ENCODE measurements around the gene PLEKHG4.
A peak's percentile ranks its signal among the peaks of the same experiment; 100 is the strongest.

The PLEKHG4 gene

DNA sequence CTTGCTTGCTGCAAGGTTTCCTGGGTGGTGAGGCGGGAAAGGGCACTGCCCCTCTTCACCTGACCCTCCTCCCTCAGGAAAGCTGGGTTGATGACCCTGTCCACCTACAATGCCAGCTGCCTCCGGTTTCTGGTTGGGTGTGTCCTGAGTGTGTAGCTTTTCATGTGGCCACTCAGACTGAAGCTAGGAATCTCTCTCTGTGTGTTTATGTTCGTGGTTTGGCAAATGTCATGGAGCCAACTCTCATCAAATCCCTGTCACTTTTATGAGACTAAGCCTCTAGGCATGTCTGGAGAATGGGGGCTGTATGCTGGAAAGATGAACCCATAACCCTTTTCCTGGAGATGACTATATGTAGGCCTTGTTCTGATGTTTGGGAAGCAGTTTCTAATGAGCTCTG lies 17.1 kb downstream of the PLEKHG4 start:
- no peak for ATAC-seq (replicated peaks)
- Mint-ChIP-seq H3K36me3 (ENCODE audit: insufficient read depth) (no peaks in the 10 kb centered on the region), H3K27ac (no peak overlapping the region), H3K4me1 (ENCODE audit: low read depth in 2 of 2) (peaks cover 0 to 7% of the 10 kb centered on the region in 2 donors), H3K27me3 (peaks cover 0 to 7% of the 10 kb centered on the region in 2 donors), H3K4me3 (no peak overlapping the region), H3K9me3 (no peaks in the 10 kb centered on the region)
- DNase-seq = no peak

DNA sequence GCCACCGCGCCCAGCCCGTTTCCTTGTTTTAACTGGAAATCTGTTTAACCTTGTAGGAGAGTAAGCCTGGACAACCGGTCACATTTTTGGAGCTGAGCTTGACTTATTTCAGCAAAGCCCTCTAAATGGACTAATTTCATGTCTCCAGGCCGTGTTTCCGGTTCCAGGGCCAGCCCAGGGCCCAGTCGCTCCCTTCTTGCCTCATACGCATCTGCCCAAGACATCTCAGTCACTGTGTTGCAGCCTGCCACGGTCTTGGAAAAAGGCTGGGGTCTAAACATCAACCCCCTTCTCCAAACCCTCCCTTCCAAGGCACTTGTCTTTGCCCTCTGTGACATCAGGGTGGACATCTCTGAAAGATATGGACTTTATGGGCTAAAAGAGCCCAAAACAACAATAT lies 18.9 kb downstream of the PLEKHG4 start:
- Mint-ChIP-seq H3K4me3 (no peak overlapping the region), H3K27ac (no peak overlapping the region), H3K4me1 (ENCODE audit: low read depth in 2 of 2) (peaks cover 0 to 7% of the 10 kb centered on the region in 2 donors), H3K27me3 (peaks cover 0 to 7% of the 10 kb centered on the region in 2 donors), H3K9me3 (no peaks in the 10 kb centered on the region), H3K36me3 (ENCODE audit: insufficient read depth) (no peaks in the 10 kb centered on the region)
- ATAC-seq (replicated peaks) = no peak
- DNase-seq = no peak

DNA sequence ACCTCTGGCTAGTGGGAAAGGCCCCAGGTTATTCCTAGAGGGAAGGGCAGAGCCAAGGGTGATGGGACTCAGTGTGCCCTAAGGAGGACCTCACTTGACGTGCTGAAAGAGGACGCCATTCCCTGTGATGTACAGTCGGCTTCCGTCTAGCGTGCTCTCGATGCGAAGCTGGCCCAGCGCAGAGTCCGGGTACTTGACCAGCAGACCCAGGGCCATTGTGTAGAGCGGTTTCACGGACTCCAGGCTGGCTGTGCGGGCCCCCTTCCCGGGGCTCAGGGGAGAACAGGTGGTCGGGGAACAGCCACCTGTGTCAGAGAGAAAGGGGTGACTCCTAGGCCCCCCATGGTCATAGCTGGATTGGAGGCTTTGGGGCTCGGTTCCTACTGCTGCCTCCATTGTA lies 19.9 kb downstream of the PLEKHG4 start:
- Mint-ChIP-seq H3K4me3 (no peak overlapping the region), H3K4me1 (ENCODE audit: low read depth in 2 of 2) (peaks cover 0 to 6% of the 10 kb centered on the region in 2 donors), H3K9me3 (no peaks in the 10 kb centered on the region), H3K27me3 (peaks cover 0 to 7% of the 10 kb centered on the region in 2 donors), H3K27ac (no peak overlapping the region), H3K36me3 (ENCODE audit: insufficient read depth) (no peaks in the 10 kb centered on the region)
- ATAC-seq (replicated peaks) = no peak
- no peak for DNase-seq

DNA sequence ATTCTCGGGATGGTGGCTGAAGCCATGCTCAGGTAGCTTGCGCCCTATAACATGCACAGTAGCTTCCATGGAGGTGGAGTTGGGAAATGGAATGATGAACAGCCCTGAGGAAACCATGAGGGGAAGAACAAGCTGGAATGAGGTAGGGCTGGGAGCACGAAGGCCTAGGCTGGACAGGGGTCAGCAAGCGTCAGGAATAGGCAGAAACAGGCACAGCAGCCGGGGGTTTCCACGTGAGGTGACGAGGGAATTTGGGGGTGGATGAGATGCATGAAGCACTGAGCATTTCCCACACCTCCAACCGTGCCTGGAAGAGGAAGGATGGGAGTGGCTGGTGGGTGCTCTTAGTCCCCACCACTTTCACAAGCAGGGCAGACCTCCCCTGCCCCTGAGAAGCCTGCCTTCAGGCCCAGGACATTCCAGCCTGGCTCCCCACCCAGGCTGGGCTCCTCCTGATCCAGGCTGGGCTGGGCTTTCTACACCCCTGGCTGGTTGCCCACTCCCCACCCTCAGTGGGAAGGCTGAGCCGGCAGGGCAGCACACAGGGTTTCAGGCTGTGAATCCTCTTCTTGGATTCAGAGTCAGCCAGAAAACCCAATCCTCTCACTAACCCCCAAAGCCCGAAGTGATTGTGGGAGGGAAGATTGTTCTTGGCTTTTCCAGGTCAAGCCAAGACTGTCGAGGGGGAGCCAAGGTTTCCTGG lies 21.9 kb downstream of the PLEKHG4 start:
- H3K4me3 Mint-ChIP-seq = no peak overlapping the region
- ATAC-seq (replicated peaks) (no peak), DNase-seq (no peak)
- H3K36me3 Mint-ChIP-seq (ENCODE audit: insufficient read depth) = no peaks in the 10 kb centered on the region
- H3K9me3 Mint-ChIP-seq = no peaks in the 10 kb centered on the region
- peaks cover 0 to 16% of the 10 kb centered on the region in 2 donors for H3K27me3 Mint-ChIP-seq
- H3K27ac Mint-ChIP-seq = no peak overlapping the region
- H3K4me1 Mint-ChIP-seq (ENCODE audit: low read depth in 2 of 2) = no peaks in the 10 kb centered on the region

DNA sequence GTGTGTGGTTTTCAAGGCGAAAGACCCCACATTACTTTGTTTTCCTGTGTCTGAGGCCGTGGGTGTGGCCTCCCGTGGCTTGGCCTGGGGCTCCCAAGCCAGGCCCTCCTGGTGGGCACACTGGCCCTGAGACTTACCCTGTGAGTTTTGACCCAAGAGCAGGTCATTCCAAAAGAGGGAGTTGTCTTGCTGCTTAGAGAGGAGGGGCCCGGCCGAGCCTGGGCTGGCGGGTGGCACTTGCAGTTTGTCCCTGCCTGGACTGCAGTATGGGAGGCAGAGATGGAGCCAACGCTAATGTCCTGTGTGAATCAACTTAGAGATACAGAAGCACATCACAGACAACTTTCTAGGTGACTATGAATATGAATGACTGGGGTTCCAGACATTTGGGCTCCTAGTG lies 22.7 kb downstream of the PLEKHG4 start:
- no peaks in the 10 kb centered on the region for H3K4me1 Mint-ChIP-seq (ENCODE audit: low read depth in 2 of 2)
- H3K4me3 Mint-ChIP-seq = no peak overlapping the region
- H3K27me3 Mint-ChIP-seq = peaks cover 5 to 23% of the 10 kb centered on the region in 2 donors
- no peak for DNase-seq
- no peaks in the 10 kb centered on the region for H3K36me3 Mint-ChIP-seq (ENCODE audit: insufficient read depth)
- no peak for ATAC-seq (replicated peaks)
- no peaks in the 10 kb centered on the region for H3K9me3 Mint-ChIP-seq
- H3K27ac Mint-ChIP-seq = no peak overlapping the region

DNA sequence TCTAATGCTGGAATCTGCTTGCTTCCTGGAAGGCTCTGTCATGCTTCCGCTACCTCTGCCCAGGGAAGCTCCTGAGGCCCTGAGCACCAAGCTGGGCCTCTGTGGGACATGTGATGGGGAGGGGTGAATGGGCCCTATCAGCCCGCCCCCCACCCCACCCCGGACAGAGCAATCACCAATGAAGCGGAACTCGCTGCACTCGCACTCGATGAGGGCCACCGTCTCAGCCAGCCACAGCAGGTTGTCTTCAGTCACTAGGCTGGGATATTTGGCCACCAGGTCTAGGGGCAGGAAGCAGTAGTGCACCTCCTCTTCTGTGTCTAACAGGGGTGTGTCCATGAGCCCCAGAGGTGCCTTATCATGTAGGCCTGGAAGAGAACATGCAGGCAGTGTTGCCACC lies 23.6 kb downstream of the PLEKHG4 start:
- Mint-ChIP-seq H3K36me3 (ENCODE audit: insufficient read depth) (peaks cover under 1% of the 10 kb centered on the region), H3K27me3 (peaks cover 5 to 23% of the 10 kb centered on the region in 2 donors), H3K9me3 (no peaks in the 10 kb centered on the region), H3K4me3 (no peak overlapping the region), H3K27ac (no peak overlapping the region), H3K4me1 (ENCODE audit: low read depth in 2 of 2) (no peaks in the 10 kb centered on the region)
- no peak for ATAC-seq (replicated peaks)
- DNase-seq = no peak

DNA sequence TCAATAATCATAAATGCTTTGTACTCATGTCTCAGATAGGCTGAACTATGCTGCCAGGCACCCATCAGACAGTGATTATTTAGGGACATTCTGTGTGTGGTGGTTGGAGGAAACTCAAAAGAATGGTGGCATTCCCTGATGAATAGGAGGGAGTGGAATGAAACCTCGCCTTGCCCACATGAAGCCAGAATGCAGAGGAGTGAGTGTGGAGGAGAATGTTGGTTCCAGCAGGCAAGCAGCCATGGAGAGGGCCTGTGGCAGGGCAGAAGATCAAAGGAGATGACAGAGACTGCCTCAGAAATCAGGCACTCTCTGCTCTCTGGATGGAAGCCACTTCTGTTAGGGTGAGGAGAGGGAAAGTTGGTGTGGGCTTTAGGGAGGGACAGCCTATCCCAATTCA lies 24.7 kb downstream of the PLEKHG4 start:
- peaks cover 3% of the 10 kb centered on the region for H3K36me3 Mint-ChIP-seq (ENCODE audit: insufficient read depth)
- ATAC-seq (replicated peaks) (no peak), DNase-seq (no peak)
- H3K9me3 Mint-ChIP-seq = no peaks in the 10 kb centered on the region
- no peak overlapping the region for H3K27ac Mint-ChIP-seq
- no peak overlapping the region for H3K4me3 Mint-ChIP-seq
- H3K4me1 Mint-ChIP-seq (ENCODE audit: low read depth in 2 of 2) = no peaks in the 10 kb centered on the region
- peaks cover 10 to 23% of the 10 kb centered on the region in 2 donors for H3K27me3 Mint-ChIP-seq

DNA sequence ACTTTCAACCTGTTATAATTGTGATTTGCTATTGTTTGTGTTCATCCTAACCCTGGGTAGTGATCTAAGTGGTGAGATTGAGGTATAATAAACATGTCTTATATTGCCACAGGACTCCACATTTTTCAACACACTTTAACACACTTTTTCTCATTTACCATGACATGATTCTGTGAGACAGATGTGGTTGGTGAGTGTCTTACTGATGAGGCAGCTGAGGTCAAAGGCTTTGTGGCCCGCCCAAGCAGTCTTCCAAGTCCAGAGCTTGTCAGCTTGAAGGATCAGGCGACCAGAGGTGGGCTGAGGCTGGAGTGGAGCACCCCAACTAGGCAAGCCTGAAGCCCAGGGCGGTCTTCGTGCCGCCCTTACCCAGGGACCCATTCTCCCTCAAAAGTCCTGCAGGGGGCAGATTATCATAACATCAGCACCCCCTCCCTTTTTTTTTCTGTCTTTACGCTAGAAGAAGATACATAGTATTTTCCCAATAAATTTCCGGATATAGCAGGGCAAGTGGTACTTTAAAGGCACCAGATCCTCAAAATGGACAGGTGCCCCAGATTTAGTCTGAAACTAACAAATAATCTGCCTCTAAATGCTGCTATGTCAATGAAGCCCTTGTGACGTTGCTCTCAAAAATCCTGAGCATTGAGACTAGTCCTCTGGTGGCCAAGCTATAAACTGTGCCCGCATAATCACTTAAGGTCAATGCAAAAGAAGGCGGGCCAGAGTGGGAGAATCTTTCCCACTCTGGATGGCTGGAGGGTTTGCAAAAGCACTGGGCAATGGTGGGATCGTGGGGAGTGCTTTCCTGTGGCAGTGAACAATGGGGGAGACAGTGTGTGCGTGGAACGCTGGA lies 26.1 kb downstream of the PLEKHG4 start:
- H3K27me3 Mint-ChIP-seq = peaks cover 10 to 23% of the 10 kb centered on the region in 2 donors
- ATAC-seq (replicated peaks) (no peak), DNase-seq (no peak)
- no peaks in the 10 kb centered on the region for H3K9me3 Mint-ChIP-seq
- no peak overlapping the region for H3K4me3 Mint-ChIP-seq
- H3K27ac Mint-ChIP-seq = no peak overlapping the region
- peaks cover 3% of the 10 kb centered on the region for H3K36me3 Mint-ChIP-seq (ENCODE audit: insufficient read depth)
- H3K4me1 Mint-ChIP-seq (ENCODE audit: low read depth in 2 of 2) = no peaks in the 10 kb centered on the region

DNA sequence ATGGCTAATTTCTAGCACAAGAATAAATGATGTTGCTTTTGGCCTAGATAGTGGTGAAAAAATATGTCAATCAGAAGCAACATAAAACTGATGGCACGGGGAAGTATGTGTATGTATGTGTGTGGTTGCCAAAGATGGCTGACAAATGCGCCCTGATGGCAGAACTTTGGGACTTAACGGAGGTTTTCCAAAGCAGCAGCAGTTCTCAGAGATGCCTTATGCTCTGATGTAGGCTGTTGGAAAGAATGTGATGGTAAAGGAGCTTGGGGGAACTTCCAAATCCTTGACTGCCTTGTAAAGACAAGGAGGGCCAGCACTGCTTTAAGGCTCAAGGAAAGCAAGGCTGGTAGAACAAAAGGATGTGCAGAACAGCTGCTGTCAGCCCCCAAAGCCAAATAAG lies 31.2 kb downstream of the PLEKHG4 start:
- no peak overlapping the region for H3K27ac Mint-ChIP-seq
- DNase-seq (no peak), ATAC-seq (replicated peaks) (no peak)
- H3K36me3 Mint-ChIP-seq (ENCODE audit: insufficient read depth) = peaks cover 3% of the 10 kb centered on the region
- H3K9me3 Mint-ChIP-seq = no peaks in the 10 kb centered on the region
- no peak overlapping the region for H3K4me3 Mint-ChIP-seq
- H3K27me3 Mint-ChIP-seq = peaks cover 16 to 20% of the 10 kb centered on the region in 2 donors
- H3K4me1 Mint-ChIP-seq (ENCODE audit: low read depth in 2 of 2) = no peaks in the 10 kb centered on the region

DNA sequence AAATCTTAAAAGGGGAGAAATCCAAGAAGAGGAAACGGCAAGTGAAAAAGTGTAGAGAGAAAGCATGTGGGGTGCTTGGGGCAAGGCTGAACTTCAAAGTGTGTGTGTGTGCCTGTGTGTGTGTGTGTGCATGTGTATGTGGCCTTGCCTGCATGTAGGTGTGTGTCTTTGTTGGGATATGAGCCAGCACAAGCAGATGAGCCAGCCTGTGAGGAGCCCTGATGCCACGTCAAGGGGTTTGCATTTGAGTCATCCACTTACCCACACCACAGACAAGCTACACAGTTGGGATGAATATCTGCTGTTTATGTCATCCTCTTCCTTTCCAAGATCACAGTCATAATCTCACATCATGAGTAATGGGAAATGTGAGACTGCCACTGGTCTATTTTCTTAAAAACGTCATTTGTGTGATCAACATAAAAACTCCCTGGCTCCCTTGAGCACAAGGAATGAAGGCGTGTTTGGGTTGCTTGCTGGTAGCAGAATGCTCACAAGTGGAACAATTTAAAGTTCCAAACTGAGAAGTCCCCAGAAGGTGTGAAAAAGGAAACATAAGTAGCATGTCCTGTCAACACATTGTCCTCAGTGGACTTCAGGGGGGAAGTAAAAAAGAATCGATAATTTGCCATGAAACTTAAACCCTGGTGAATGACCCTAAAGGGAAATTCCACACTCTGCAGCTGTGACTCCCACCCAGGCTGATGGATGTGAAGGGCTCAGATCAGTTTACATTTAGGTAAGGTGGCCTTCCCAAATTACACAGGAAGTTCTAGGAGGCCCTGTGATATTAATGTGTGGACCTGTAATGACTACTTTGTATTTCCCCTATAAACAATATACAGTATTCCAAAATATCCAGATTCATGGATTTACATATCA lies 32.5 kb downstream of the PLEKHG4 start:
- Mint-ChIP-seq H3K4me3 (no peak overlapping the region), H3K4me1 (ENCODE audit: low read depth in 2 of 2) (no peaks in the 10 kb centered on the region), H3K36me3 (ENCODE audit: insufficient read depth) (peaks cover 3% of the 10 kb centered on the region), H3K27ac (no peak overlapping the region), H3K9me3 (no peaks in the 10 kb centered on the region), H3K27me3 (peaks cover 12 to 14% of the 10 kb centered on the region in 2 donors)
- DNase-seq (no peak), ATAC-seq (replicated peaks) (no peak)

DNA sequence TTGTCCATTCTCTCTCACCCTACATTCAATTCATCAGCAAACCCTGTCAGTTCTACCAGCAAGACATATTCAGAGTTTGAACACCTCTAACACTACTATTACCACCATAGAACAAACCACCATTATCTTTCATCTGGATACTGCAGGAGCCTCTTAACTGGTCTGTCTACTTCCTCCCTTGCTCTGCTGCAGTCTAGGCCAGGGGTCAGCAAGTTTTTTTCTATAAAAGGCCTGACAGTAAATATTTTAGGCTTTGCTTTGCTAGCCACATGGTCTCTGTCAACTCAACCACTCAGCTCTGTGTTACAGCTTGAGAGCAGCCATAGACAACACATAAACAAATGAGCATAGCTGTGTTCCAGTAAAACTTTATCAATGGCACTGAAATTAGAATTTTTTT lies 33.4 kb downstream of the PLEKHG4 start:
- Mint-ChIP-seq H3K4me1 (ENCODE audit: low read depth in 2 of 2) (no peaks in the 10 kb centered on the region), H3K27me3 (peaks cover 12 to 13% of the 10 kb centered on the region in 2 donors), H3K9me3 (no peaks in the 10 kb centered on the region), H3K4me3 (no peak overlapping the region), H3K27ac (no peak overlapping the region), H3K36me3 (ENCODE audit: insufficient read depth) (peaks cover 3% of the 10 kb centered on the region)
- no peak for ATAC-seq (replicated peaks)
- no peak for DNase-seq

DNA sequence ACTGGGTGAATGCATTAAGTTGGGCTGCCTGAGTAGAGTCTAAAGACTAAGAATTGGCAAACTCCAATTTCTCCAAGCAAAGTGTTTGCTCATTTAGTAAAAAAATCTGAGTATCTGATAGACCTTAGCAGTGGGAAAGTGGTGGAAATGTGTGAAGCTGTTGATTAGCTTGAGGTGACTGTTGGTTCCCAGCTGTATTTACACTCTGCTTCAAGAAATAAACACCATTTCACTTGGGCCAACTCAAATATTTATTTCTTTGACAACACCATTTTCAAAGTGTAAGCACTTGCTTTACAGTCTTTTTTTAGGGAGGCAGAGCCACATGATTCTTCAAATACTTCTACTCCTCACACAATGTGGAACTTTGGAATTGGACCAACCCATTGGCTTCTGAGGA lies 38.5 kb downstream of the PLEKHG4 start:
- Mint-ChIP-seq H3K4me3 (no peak overlapping the region), H3K27me3 (peaks cover 18 to 46% of the 10 kb centered on the region in 2 donors), H3K4me1 (ENCODE audit: low read depth in 2 of 2) (no peaks in the 10 kb centered on the region), H3K27ac (no peak overlapping the region), H3K36me3 (ENCODE audit: insufficient read depth) (no peaks in the 10 kb centered on the region), H3K9me3 (no peaks in the 10 kb centered on the region)
- ATAC-seq (replicated peaks) (no peak), DNase-seq (no peak)

DNA sequence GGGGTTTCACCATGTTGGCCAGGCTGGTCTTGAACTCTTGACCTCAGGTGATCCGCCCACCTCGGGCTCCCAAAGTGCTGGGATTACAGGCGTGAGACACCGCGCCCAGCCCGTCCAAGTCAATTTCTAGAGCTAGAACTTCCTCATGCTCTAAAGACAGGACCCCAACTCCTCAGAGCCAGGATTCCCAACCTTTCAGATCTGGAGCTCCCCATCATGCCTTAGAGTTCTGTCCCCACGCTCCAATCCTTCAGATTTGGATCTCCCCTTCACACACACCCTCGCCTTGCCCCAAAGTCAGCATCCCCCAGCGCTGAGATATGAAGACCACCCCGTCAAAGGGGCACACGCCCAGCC lies 46.8 kb downstream of the PLEKHG4 start:
- Mint-ChIP-seq H3K9me3 (no peaks in the 10 kb centered on the region), H3K27me3 (peaks cover 13 to 20% of the 10 kb centered on the region in 2 donors), H3K4me1 (ENCODE audit: low read depth in 2 of 2) (peaks cover 9 to 14% of the 10 kb centered on the region in 2 donors), H3K27ac (peak overlapping the region; percentile 35 to 82), H3K4me3 (peak overlapping the region; percentile 79 to 91), H3K36me3 (ENCODE audit: insufficient read depth) (no peaks in the 10 kb centered on the region)
- DNase-seq (no peak), ATAC-seq (replicated peaks) (no peak)
